Measurements from ENCODE around the gene ATP6V1E1. TPM values are rescaled to one million over a fixed set of nuclear protein-coding genes. Genes with fewer than 3 reads are reported as not detected.

The ATP6V1E1 gene
- total and polyA plus RNA-seq, 2 of the 13 experiments (the other 11 are each of a cell fraction or from before 2014, with no cell fraction given): 69.3 to 90.9 TPM

DNA sequence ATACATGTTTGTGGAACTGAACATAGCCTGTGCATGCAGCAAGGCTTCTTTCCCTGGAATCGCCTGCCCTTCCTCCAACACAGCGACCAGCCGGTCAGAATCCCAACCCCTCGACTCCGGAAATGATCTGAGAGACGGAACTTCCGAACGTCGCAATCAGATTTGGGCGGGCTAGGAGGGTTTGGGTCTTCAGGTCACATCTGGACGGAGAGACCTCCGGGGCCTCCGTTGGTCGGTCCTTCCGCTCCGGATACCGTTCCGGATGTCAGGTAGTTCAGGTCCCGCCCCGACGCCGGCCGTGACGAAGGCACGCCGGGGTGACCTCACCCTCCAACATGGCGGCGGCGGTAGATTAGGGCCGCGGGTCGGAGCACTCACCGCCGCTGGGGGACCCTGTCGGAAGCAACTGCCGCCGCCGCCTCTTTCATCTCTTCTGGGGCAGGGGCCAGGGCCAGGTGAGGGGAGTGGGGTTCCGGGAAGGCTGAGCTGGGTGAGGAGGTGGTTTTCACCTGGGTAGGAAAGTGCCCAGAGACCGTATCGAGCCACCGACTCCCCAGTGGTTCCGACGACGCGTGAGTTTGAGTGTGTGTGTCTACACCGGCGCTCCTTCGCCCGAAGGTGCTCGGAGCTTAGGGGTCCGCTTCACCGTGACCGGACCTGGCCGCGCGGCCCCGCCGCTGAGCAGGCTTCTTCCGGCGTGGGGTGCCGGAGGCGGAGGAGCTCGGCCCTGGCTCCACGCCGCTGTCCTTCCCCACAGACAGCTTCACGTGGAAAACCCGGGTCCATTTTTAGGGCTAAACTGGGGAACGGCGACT, 10.1 kb upstream of the ATP6V1E1 start, which contains the start of gene BCL2L13 (continued):
- TF ChIP-seq, protein P1, sequence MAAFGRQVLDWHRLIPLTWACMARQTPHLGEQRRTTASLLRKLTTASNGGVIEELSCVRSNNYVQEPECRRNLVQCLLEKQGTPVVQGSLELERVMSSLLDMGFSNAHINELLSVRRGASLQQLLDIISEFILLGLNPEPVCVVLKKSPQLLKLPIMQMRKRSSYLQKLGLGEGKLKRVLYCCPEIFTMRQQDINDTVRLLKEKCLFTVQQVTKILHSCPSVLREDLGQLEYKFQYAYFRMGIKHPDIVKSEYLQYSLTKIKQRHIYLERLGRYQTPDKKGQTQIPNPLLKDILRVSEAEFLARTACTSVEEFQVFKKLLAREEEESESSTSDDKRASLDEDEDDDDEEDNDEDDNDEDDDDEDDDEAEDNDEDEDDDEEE (CRISPR knock-in tag; IDR thresholded peaks at IDR 0.05): peak; percentile 57; the same call in 1 of the 2 replicates
- TF ChIP-seq, protein P2, sequence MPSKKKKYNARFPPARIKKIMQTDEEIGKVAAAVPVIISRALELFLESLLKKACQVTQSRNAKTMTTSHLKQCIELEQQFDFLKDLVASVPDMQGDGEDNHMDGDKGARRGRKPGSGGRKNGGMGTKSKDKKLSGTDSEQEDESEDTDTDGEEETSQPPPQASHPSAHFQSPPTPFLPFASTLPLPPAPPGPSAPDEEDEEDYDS (CRISPR knock-in tag; IDR thresholded peaks at IDR 0.05): peak; percentile 98
- TF ChIP-seq TEAD3 (CRISPR knock-in tag; optimal IDR thresholded peaks at IDR 0.05; ENCODE audit: borderline replicate concordance) (peak; percentile 22), CENPBD1 (CRISPR knock-in tag; IDR thresholded peaks at IDR 0.05; ENCODE audit: borderline replicate concordance, low read depth) (no peak; the same call in 1 of the 2 replicates), HDAC2 (CRISPR knock-in tag; IDR thresholded peaks at IDR 0.05) (0 out of 2 replicates have a peak, but pooled peaks have one; percentile 57), ZMAT3 (CRISPR knock-in tag; conservative IDR thresholded peaks at IDR 0.05) (peak; percentile 72; the same call in 1 of the 2 replicates), ZKSCAN1 (IDR thresholded peaks at IDR 0.05; ENCODE audit: low read length) (no peak), CSRNP2 (CRISPR knock-in tag; conservative IDR thresholded peaks at IDR 0.05; ENCODE audit: low read depth) (no peak), ZNF703 (CRISPR knock-in tag; IDR thresholded peaks at IDR 0.05; ENCODE audit: borderline replicate concordance) (0 out of 2 replicates have a peak, but pooled peaks have one; percentile 71), THRA (CRISPR knock-in tag; IDR thresholded peaks at IDR 0.05; ENCODE audit: borderline replicate concordance) (peak; percentile 16; the same call in 1 of the 2 replicates), NR2F6 (IDR thresholded peaks at IDR 0.05) (peak; percentile 57; the same call in 1 of the 2 replicates), NR2F6 (CRISPR knock-in tag; IDR thresholded peaks at IDR 0.05) (peak; percentile 56), KLF16 (CRISPR knock-in tag; IDR thresholded peaks at IDR 0.05) (peak in 1 of 2 experiments; percentile 72; a peak in 1 of 4 replicates), PHF20 (CRISPR knock-in tag; IDR thresholded peaks at IDR 0.05) (peak; percentile 82)
- TF ChIP-seq, protein P3, sequence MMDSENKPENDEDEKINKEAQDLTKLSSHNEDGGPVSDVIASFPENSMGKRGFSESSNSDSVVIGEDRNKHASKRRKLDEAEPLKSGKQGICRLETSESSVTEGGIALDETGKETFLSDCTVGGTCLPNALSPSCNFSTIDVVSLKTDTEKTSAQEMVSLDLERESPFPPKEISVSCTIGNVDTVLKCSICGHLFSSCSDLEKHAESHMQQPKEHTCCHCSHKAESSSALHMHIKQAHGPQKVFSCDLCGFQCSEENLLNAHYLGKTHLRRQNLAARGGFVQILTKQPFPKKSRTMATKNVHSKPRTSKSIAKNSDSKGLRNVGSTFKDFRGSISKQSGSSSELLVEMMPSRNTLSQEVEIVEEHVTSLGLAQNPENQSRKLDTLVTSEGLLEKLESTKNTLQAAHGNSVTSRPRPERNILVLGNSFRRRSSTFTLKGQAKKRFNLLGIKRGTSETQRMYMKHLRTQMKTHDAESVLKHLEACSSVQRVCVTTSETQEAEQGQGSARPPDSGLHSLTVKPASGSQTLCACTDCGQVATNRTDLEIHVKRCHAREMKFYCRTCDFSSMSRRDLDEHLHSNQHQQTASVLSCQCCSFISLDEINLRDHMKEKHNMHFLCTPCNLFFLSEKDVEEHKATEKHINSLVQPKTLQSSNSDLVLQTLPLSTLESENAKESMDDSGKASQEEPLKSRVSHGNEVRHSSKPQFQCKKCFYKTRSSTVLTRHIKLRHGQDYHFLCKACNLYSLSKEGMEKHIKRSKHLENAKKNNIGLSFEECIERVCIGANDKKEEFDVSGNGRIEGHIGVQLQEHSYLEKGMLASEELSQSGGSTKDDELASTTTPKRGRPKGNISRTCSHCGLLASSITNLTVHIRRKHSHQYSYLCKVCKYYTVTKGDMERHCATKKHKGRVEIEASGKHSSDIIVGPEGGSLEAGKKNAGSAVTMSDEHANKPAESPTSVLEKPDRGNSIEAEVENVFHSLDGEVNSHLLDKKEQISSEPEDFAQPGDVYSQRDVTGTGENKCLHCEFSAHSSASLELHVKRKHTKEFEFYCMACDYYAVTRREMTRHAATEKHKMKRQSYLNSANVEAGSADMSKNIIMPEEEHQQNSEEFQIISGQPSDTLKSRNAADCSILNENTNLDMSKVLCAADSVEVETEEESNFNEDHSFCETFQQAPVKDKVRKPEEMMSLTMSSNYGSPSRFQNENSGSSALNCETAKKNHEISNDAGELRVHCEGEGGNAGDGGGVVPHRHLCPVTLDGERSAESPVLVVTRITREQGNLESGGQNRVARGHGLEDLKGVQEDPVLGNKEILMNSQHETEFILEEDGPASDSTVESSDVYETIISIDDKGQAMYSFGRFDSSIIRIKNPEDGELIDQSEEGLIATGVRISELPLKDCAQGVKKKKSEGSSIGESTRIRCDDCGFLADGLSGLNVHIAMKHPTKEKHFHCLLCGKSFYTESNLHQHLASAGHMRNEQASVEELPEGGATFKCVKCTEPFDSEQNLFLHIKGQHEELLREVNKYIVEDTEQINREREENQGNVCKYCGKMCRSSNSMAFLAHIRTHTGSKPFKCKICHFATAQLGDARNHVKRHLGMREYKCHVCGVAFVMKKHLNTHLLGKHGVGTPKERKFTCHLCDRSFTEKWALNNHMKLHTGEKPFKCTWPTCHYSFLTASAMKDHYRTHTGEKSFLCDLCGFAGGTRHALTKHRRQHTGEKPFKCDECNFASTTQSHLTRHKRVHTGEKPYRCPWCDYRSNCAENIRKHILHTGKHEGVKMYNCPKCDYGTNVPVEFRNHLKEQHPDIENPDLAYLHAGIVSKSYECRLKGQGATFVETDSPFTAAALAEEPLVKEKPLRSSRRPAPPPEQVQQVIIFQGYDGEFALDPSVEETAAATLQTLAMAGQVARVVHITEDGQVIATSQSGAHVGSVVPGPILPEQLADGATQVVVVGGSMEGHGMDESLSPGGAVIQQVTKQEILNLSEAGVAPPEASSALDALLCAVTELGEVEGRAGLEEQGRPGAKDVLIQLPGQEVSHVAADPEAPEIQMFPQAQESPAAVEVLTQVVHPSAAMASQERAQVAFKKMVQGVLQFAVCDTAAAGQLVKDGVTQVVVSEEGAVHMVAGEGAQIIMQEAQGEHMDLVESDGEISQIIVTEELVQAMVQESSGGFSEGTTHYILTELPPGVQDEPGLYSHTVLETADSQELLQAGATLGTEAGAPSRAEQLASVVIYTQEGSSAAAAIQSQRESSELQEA (CRISPR knock-in tag; IDR thresholded peaks at IDR 0.05; ENCODE audit: not compliant biosample characterization): peak; percentile 33

Measured in HepG2 (cell line).